ENCODE data around the gene SUCLG1.
"Not testable (repeated sequence)": the region's sequence is repeated elsewhere in the genome, so short reads cannot be mapped to it uniquely, and the experiment has no call there.

The SUCLG1 gene

DNA sequence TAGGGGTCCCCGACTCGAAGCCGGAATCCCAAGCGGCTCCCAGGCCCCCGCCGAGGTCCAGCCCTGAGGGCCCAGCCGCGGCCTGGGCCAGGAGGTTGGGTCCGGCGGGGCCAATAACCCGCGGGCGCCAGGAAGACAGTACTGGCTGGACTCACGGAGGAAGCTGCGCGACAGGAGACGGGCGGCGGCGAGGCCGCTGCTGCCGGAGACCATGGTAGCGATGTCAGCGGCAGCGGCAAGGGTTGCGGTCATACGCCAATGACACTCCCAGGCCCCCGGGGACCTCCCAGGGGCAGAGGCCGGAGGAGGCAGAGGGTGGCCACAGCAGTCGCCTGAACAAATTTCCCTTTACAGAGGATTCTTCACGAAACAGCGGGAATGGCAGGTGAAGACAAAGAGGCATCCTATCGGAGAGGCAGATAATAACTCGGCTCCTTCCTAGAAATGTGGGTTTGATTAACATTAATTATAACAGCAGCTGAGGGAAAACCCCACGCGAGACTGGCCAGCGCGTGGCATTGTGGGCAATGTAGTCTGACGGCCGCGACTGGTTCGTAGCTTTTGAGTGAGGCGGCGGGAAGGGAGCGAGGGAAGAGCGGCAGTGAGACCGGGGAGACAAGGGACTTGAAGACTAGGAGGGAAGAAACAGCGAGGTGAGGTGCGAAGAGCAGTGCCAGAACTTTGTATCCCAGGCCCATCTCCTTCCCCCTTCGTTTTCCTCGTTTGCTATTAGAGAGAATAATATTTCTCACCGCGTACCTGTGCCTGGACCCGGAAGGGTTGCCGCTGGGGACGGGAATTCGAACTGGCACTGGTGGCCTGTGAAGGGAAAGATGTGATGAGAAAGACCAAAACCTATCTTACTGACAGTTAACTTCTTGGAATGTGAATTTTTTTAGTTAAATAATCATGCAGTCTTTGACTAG is at the start of gene SUCLG1:
Gene SUCLG1, minus strand, starts transcription at position 263 of the 926 bp plus-strand sequence. Its CDS starts 11 bp downstream, at position 252.
- DNase-seq = peak; percentile 82 to 83

DNA sequence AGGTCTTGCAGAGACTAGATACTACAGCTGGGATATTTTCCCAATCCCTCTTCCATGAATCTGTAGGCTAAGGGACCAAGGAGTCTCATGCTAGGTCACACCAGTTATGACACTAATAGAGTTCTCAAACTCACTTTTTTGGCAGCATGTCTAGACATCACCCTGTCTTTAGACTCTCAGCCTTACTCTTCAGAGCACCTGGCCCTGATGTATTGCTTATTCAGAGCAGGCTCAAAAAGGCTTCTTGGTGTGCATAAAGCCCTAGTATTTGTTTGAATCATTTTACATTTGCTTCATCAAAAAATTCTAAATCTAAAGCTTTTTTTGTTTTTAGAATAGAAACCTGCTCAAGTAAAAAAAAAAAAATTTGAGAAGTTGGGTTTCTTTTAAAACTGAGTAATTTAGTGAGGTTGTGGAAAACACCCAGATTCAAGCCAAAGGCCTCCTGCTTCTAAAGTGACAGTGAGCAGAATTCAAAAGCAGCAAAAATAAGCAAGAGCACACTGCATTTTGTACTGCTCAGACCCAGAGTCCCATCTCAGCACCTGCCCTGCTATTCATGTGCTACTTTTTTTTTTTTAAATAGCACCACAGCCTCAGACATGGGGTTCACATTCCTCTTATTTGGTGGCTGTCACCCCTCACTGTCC is 39.2 kb upstream of the SUCLG1 start:
- no peak for DNase-seq

DNA sequence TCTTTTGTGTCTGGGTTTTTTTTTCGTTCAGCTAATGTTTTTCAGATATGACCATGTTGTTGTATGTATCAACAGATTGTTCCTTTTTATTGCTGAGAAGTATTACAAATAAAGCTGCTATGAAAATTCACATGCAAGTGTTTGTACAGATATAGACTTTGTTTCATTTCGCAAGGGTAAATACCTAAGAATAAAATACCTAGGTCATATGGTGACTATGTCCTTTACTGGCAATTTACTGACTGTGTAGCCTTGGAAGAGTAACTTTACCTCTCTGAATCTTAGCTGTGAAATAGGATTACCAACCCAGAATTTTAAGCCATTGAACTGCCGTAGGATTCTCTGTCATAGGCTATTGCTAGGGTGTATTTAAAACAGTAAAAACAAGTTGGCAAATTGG is 38.2 kb upstream of the SUCLG1 start:
- no peak for DNase-seq

DNA sequence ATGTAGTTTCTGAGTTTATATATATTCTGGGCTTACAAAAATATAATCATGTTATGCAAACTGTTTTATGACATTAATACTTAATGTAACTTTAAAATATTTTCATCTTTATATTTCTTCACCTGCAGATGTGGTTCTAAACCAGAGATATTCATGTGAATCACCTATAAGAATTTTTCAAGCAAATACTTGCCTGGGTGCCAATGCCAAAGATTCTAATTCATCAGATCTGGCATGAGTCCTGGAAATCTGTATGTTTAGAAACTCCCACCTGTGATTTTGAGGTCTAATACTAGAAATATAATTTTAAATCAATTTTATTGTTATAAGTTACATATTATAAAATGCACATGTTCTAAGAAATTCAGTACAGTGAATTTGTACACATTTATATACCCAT is 37.3 kb upstream of the SUCLG1 start:
- no peak for DNase-seq

DNA sequence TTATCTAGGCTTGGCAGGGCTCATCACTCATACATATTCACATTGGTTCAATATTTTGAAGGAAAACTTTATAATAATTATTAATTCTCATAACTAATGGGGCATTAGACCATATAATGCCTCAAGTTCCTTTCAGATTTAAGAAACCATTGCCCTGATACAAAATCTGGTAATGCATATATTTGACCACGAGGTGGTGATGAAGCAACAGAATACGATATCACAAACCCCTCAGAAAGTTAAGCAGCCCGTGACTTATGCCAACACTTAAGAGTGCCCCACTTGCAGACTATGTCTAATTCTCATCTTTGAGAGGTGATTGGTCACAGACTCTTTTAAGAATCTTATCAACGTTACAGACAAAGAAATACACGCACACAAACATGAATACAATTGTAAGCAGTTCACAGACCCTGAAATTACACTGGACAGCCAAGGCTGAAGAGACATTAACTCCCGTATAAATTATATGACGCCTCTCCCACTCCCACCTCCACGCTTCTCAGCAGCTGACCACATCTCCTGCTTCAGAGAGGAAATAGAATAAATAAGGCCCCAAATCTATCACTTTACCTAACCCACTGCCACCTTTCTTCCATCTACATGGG is 36.6 kb upstream of the SUCLG1 start:
- peak; percentile 31 to 50 for DNase-seq

GRCh38 chr2:84494070-84494469 is 35.0 kb upstream of the SUCLG1 start:
- DNase-seq = no peak

- DNase-seq = no peak
These were observed 34.4 kb upstream of the SUCLG1 start for GRCh38 chr2:84493514-84493913.

DNA sequence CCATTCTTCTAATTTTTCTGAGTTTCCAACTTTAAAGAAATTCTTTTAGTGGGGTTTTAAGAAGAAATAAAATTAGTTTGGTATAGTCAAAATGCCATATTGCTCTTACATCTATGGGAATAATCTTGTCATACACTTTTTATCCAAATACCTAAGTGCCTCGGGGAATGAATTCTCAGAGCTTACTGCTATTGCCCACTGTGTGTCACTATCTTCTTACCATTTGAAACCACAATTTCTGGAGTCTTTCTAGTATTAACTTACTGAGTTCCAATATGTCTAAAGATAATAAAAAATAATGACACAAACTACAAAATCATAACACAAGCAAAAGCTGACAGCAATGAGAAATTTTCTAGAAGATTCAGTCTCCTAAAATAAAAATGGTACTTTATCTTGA is 33.5 kb upstream of the SUCLG1 start:
- no peak for DNase-seq

DNA sequence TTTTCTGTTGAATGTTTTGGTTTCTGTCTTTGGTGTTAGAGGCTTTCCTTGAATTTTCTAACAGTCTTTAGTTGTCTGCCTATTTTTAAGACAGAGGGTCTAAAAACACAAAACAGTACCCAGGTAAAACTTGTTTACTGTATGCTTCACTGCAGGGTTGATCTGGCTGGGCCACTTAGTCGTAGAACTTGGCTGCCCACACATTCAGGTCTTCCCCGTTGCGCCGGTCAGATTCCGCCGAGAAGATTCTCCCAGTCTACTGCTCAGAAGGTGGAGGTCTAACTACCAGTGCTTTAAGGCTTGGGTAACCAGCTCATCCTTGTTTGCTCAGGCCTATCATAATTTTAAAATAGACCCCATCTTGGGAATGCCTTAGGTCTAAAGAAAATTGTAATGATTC is 32.7 kb upstream of the SUCLG1 start:
- DNase-seq = no peak

GRCh38 chr2:84491256-84491655 is 32.2 kb upstream of the SUCLG1 start:
- DNase-seq = no peak

- no peak for DNase-seq
These were observed 28.4 kb upstream of the SUCLG1 start for GRCh38 chr2:84487298-84487996.

DNA sequence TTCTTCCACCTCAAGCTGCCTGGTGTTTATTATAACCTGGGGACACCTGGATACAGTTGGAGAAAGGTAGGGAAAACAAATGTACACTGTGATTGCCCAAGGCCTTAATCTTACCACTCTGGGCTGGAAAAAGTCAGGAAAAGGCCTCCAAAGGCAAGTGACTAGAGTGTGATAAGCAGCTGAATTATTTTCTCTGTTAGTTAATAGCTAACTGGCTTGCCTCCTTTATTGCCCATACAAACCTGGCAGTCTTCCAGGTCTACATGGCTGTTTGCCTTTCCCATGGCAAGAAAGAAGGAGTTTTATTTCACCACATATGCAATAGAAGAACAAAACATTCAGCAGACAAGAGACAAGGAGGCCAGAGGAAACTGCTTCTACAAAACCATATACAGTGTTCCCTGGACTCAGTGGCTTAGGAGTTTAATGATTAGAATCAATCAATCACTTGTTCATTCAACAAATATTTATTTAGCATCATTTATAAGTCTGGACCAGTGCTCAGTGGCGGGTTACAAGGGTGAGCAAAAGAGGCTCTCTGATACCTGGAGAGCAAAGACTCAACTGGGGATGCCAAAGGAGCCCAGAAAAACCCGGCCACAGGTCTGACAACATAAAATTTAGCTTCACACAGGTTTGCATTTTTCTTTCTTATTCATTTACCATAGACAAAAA is 27.5 kb upstream of the SUCLG1 start:
- no peak for DNase-seq

- no peak for DNase-seq
These were observed 24.2 kb upstream of the SUCLG1 start for GRCh38 chr2:84483320-84483719.

DNA sequence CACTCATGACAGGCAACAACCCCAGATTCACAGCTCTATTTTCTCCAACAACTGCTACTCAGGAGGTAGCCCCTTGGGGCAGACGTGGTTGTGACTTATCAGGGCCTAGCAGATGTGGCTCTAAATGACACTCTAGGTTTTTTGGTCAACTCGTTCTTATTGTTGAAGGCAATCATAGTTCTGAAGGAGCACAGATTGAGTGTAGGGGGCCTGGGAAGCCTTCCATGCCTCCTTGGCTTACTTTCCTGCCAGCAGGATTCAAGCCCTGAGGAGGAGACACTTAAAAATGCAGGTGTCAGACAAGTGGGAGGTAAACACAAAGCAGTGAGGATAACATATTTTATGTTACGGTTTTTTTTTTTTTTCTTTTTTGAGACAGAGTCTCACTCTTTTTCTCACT is 23.5 kb upstream of the SUCLG1 start:
- DNase-seq = no peak

DNA sequence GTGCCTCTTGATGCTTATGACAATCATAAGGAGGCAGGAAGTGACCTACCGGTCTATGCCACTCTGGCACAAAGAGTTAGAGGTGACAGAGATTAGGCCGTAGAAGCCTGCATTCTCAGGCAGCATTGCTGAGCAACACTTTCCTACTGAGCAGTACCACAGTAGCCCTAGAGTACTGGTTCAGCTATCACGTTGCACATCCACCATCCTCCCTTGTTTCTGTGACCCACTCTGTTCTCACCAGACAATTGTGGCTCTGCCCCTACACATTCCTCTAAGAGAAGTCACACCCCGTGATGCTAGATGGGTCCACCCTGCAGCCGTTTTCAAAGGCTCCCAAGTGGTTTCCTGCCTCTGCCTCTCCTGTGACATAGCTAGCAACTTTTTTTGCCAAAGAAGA is 22.6 kb upstream of the SUCLG1 start:
- DNase-seq = peak; percentile 2 to 8

- DNase-seq = no peak
These were observed 19.8 kb upstream of the SUCLG1 start for GRCh38 chr2:84478867-84479266.

DNA sequence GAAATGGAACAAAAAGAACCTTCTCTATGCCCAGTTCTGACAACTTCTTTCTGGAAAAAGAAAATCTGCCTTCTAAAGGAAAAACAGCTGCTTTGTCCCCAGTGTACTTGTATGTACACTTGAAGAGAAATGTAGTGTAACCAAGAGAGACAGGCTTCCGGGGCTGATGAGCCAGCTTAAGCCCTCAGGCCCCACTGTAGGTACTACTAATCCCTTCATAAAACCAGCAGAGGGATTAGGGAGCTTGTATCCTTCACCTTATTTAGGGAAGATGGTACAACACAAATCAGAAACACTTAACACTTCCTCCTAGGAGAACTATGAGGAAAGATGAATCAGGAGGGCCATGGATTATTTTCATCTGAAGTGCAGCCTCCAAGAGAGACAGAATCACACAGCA is 18.8 kb upstream of the SUCLG1 start:
- no peak for DNase-seq

- no peak for DNase-seq
These were observed 15.1 kb upstream of the SUCLG1 start for GRCh38 chr2:84474176-84474575.

GRCh38 chr2:84472856-84473565 is 13.9 kb upstream of the SUCLG1 start:
- no peak for DNase-seq

DNA sequence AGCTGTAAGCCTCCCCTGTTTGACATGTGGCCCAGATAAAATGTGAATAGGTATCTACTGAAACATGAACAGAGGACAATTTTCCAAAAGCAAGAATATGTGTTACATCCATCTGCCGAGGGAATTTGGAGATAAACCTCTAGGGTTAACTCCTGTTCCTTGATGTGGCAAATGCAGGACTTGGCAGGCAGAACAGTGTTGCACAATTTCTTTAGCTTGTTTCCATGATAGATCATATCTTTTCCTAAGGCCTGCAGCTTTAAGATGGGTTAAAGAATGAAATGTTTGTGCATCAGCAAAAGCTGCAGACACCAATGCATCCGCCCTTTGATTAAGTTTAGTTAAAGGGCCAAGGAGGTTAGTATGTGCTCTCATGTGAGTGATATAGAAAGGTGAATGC is 13.3 kb upstream of the SUCLG1 start:
- not testable (repeated sequence) for DNase-seq

- DNase-seq = no peak
These were observed 8.3 kb upstream of the SUCLG1 start for GRCh38 chr2:84467389-84467788.

- DNase-seq = no peak
These were observed 2.2 kb upstream of the SUCLG1 start for GRCh38 chr2:84461310-84461709.

Measured in activated CD4-positive, alpha-beta T cell treated with anti-CD3 and anti-CD28 coated beads for 4 hours (primary cell).